ENCODE results near the gene TAF1D.
"Not testable (repeated sequence)": the region's sequence is repeated elsewhere in the genome, so short reads cannot be mapped to it uniquely, and the experiment has no call there.

TAF1D gene

GRCh38 chr11:93773045-93773477, 31.8 kb upstream of the TAF1D start:
- Histone ChIP-seq H3K27ac (no peak overlapping the region), H3K4me3 (no peak overlapping the region), H3K9me3 (ENCODE audit: low read depth, low read length) (no peaks in the 10 kb centered on the region), H3K9ac (ENCODE audit: insufficient read length) (no peak overlapping the region), H3K36me3 (ENCODE audit: insufficient read depth, low read length) (no peaks in the 10 kb centered on the region)
- TF ChIP-seq POLR2AphosphoS5 (IDR thresholded peaks at IDR 0.05; ENCODE audit: borderline replicate concordance, low read depth, low read length) (no peak), FOXP2 (optimal IDR thresholded peaks at IDR 0.05; ENCODE audit: control extremely low read depth, extremely low read length, insufficient read depth) (no peak), EZH2 (IDR thresholded peaks at IDR 0.05) (no peak)
- DNase-seq (ENCODE audit: low read depth, low spot score), result no peak

- Histone ChIP-seq H3K4me3 (no peak overlapping the region), H3K36me3 (ENCODE audit: insufficient read depth, low read length) (no peaks in the 10 kb centered on the region), H3K27ac (no peak overlapping the region), H3K9ac (ENCODE audit: insufficient read length) (no peak overlapping the region), H3K9me3 (ENCODE audit: low read depth, low read length) (no peaks in the 10 kb centered on the region)
- TF ChIP-seq POLR2AphosphoS5 (IDR thresholded peaks at IDR 0.05; ENCODE audit: borderline replicate concordance, low read depth, low read length), result no peak
- no peak for TF ChIP-seq FOXP2 (optimal IDR thresholded peaks at IDR 0.05; ENCODE audit: control extremely low read depth, extremely low read length, insufficient read depth)
- TF ChIP-seq EZH2 (IDR thresholded peaks at IDR 0.05), result no peak
- DNase-seq (ENCODE audit: low read depth, low spot score), result no peak
These were observed 30.8 kb upstream of the TAF1D start for GRCh38 chr11:93772123-93772522.

GRCh38 chr11:93770160-93770559, 28.9 kb upstream of the TAF1D start:
- Histone ChIP-seq H3K27ac (no peak overlapping the region), H3K4me3 (no peak overlapping the region), H3K9me3 (ENCODE audit: low read depth, low read length) (no peaks in the 10 kb centered on the region), H3K9ac (ENCODE audit: insufficient read length) (no peak overlapping the region), H3K36me3 (ENCODE audit: insufficient read depth, low read length) (no peaks in the 10 kb centered on the region)
- DNase-seq (ENCODE audit: low read depth, low spot score), result no peak
- TF ChIP-seq EZH2 (IDR thresholded peaks at IDR 0.05) (no peak), FOXP2 (optimal IDR thresholded peaks at IDR 0.05; ENCODE audit: control extremely low read depth, extremely low read length, insufficient read depth) (no peak), POLR2AphosphoS5 (IDR thresholded peaks at IDR 0.05; ENCODE audit: borderline replicate concordance, low read depth, low read length) (no peak)

GRCh38 chr11:93767018-93767417, 25.7 kb upstream of the TAF1D start:
- DNase-seq (ENCODE audit: low read depth, low spot score), result no peak
- TF ChIP-seq POLR2AphosphoS5 (IDR thresholded peaks at IDR 0.05; ENCODE audit: borderline replicate concordance, low read depth, low read length) (no peak), EZH2 (IDR thresholded peaks at IDR 0.05) (no peak), FOXP2 (optimal IDR thresholded peaks at IDR 0.05; ENCODE audit: control extremely low read depth, extremely low read length, insufficient read depth) (no peak)
- Histone ChIP-seq H3K9me3 (ENCODE audit: low read depth, low read length) (no peaks in the 10 kb centered on the region), H3K36me3 (ENCODE audit: insufficient read depth, low read length) (no peaks in the 10 kb centered on the region; the same call in 1 of the 2 replicates), H3K4me3 (no peak overlapping the region), H3K9ac (ENCODE audit: insufficient read length) (no peak overlapping the region), H3K27ac (no peak overlapping the region)

- no peak for TF ChIP-seq POLR2AphosphoS5 (IDR thresholded peaks at IDR 0.05; ENCODE audit: borderline replicate concordance, low read depth, low read length)
- no peak for TF ChIP-seq FOXP2 (optimal IDR thresholded peaks at IDR 0.05; ENCODE audit: control extremely low read depth, extremely low read length, insufficient read depth)
- TF ChIP-seq EZH2 (IDR thresholded peaks at IDR 0.05), result no peak
- Histone ChIP-seq H3K4me3 (no peak overlapping the region), H3K9me3 (ENCODE audit: low read depth, low read length) (no peaks in the 10 kb centered on the region), H3K9ac (ENCODE audit: insufficient read length) (no peak overlapping the region), H3K36me3 (ENCODE audit: insufficient read depth, low read length) (no peaks in the 10 kb centered on the region; the same call in 1 of the 2 replicates), H3K27ac (no peak overlapping the region)
- no peak for DNase-seq (ENCODE audit: low read depth, low spot score)
These were observed 25.2 kb upstream of the TAF1D start for GRCh38 chr11:93766504-93766903.

- no peak overlapping the region for H3K4me3 ChIP-seq
- H3K27ac ChIP-seq, result no peak overlapping the region
- no peak for DNase-seq (ENCODE audit: low read depth, low spot score)
- no peaks in the 10 kb centered on the region for H3K9me3 ChIP-seq (ENCODE audit: low read depth, low read length)
- H3K9ac ChIP-seq (ENCODE audit: insufficient read length), result no peak overlapping the region
- H3K36me3 ChIP-seq (ENCODE audit: insufficient read depth, low read length), result no peaks in the 10 kb centered on the region; the same call in 1 of the 2 replicates
- no peak for TF ChIP-seq EZH2 (IDR thresholded peaks at IDR 0.05)
- TF ChIP-seq FOXP2 (optimal IDR thresholded peaks at IDR 0.05; ENCODE audit: control extremely low read depth, extremely low read length, insufficient read depth), result no peak
These were observed 24.3 kb upstream of the TAF1D start for GRCh38 chr11:93765551-93765950.

GRCh38 chr11:93761910-93762309, 20.6 kb upstream of the TAF1D start:
- Histone ChIP-seq H3K9me3 (ENCODE audit: low read depth, low read length) (no peaks in the 10 kb centered on the region), H3K9ac (ENCODE audit: insufficient read length) (no peak overlapping the region), H3K4me3 (no peak overlapping the region), H3K36me3 (ENCODE audit: insufficient read depth, low read length) (peaks cover 14% of the 10 kb centered on the region; the same call in 1 of the 2 replicates), H3K27ac (no peak overlapping the region)
- TF ChIP-seq POLR2AphosphoS5 (IDR thresholded peaks at IDR 0.05; ENCODE audit: borderline replicate concordance, low read depth, low read length) (no peak), EZH2 (IDR thresholded peaks at IDR 0.05) (no peak), FOXP2 (optimal IDR thresholded peaks at IDR 0.05; ENCODE audit: control extremely low read depth, extremely low read length, insufficient read depth) (no peak)
- no peak for DNase-seq (ENCODE audit: low read depth, low spot score)

- not testable (repeated sequence) for DNase-seq (ENCODE audit: low read depth, low spot score); H3K4me3 ChIP-seq; H3K27ac ChIP-seq; H3K9me3 ChIP-seq (ENCODE audit: low read depth, low read length); H3K9ac ChIP-seq (ENCODE audit: insufficient read length)
- peaks cover 26% of the 10 kb centered on the region for H3K36me3 ChIP-seq (ENCODE audit: insufficient read depth, low read length)
These were observed 17.8 kb upstream of the TAF1D start for GRCh38 chr11:93759123-93759522.

Data from SK-N-MC (cell line).